Natural killer cell (primary cell): Measurements from ENCODE around the gene TCL1B. TPM values are rescaled to one million over a fixed set of nuclear protein-coding genes. Genes with fewer than 3 reads are reported as not detected.
A peak's percentile ranks its signal among the peaks of the same experiment; 100 is the strongest.

Experiments used
- ATAC-seq, 3 donors: fragments of 150-1000 bp in 2 of 3; fragments of 200-7000 bp in 1 of 3; cut with Tn5 transposase; 1 replicate in 1 of 3; 2 replicates in 2 of 3; pipeline ENCODE4 v1.10.0; 2021; ENCODE audit warnings: mild to moderate bottlenecking in 2 of 3, moderate library complexity in 2 of 3
- DNase-seq, 2 donors: peaks; one replicate each; pipeline versions ENCODE4 v3.0.0 to v3.0.0-alpha.2; 2013 to 2021; ENCODE audit warnings: mixed read lengths in 1 of 2
- H3K27ac ChIP-seq: one replicate; pipeline ENCODE4 v1.5.1; 2013; ENCODE audit warnings: mild to moderate bottlenecking, low read length
- H3K27me3 ChIP-seq: one replicate; pipeline ENCODE4 v1.6.1; 2013; ENCODE audit warnings: low read length; ENCODE audit not compliant: control insufficient read depth, insufficient read depth
- H3K36me3 ChIP-seq: one replicate; pipeline ENCODE4 v1.6.1; 2013; ENCODE audit warnings: low read length; ENCODE audit not compliant: control insufficient read depth, insufficient read depth
- H3K4me1 ChIP-seq: one replicate; pipeline ENCODE4 v1.6.1; 2013; ENCODE audit warnings: low read length; ENCODE audit not compliant: control insufficient read depth, insufficient read depth
- H3K4me3 ChIP-seq: one replicate; pipeline ENCODE4 v1.5.1; 2013; ENCODE audit warnings: low read length
- H3K9me3 ChIP-seq: one replicate; pipeline ENCODE4 v1.6.1; 2013; ENCODE audit warnings: low read length; ENCODE audit not compliant: control insufficient read depth, insufficient read depth
- H3K27ac Mint-ChIP-seq, 2 donors: one replicate each; pipeline ENCODE4 v1.8.0; 2022; ENCODE audit warnings: mild to moderate bottlenecking in 2 of 2, mixed read lengths in 2 of 2, moderate library complexity in 1 of 2
- H3K27me3 Mint-ChIP-seq, 2 donors: one replicate each; pipeline ENCODE4 v1.8.0; 2022; ENCODE audit warnings: low read depth in 2 of 2, mixed read lengths in 2 of 2
- H3K36me3 Mint-ChIP-seq: one replicate; pipeline ENCODE4 v1.8.0; 2022; ENCODE audit warnings: mixed read lengths
- H3K4me1 Mint-ChIP-seq, 2 donors: one replicate each; pipeline ENCODE4 v1.8.0; 2022; ENCODE audit warnings: mixed read lengths in 2 of 2
- H3K4me3 Mint-ChIP-seq: one replicate; pipeline ENCODE4 v1.8.0; 2022; ENCODE audit warnings: mild to moderate bottlenecking, moderate library complexity, mixed read lengths
- H3K9me3 Mint-ChIP-seq, 2 donors: one replicate each; pipeline ENCODE4 v1.8.0; 2022; ENCODE audit warnings: mixed read lengths in 2 of 2
- WGBS: methylation state at CpG from one replicate; pipeline ENCODE4 v1.1.7; 2013; ENCODE audit warnings: missing lambda C conversion rate; ENCODE audit not compliant: insufficient coverage; 5-methylcytosine and 5-hydroxymethylcytosine counted together
- intact Hi-C: fragments of 100-400 bp; cut with micrococcal nuclease; formaldehyde crosslinking; loops from one replicate; pipeline ENCODE4 v1.14.2; 2022
- total RNA-seq, 4 donors: library from RNA; stranded (reverse); fragments of 120-200 nt in 1 of 4; gene quantifications; one replicate each; pipeline versions ENCODE4 v1.2.3 to v1.2.4, GENCODE V29; 2013 to 2022
- TF ChIP-seq, protein P1 (sequence below): fragments of 200-600 bp; IDR thresholded peaks from one replicate; pipeline ENCODE4 v1.8.0; 2022; ENCODE audit warnings: antibody characterized with exemption

TCL1B gene
- total RNA-seq, 3 donors from 2014 or later (not counting 1 experiment from before 2014, with no cell fraction given): not detected

DNA sequence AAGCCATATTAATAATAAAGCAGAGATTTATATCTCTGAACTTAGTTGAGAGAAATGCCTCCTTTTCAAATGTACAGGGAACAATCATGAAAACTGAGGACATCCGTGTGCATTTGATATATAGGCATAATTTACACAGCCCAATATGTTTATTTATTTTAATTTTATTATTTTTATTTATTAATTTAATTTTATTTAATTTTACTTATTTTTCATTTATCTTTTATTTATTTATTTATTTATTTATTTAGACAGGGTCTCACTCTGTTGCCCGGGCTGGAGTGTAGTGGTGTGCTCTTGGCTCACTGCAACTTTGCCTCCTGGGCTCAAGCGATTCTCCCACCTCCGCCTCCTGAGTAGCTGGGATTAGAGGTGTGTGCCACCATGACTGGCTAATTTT is 19.3 kb downstream of the TCL1B start:
- TF ChIP-seq, protein P1, sequence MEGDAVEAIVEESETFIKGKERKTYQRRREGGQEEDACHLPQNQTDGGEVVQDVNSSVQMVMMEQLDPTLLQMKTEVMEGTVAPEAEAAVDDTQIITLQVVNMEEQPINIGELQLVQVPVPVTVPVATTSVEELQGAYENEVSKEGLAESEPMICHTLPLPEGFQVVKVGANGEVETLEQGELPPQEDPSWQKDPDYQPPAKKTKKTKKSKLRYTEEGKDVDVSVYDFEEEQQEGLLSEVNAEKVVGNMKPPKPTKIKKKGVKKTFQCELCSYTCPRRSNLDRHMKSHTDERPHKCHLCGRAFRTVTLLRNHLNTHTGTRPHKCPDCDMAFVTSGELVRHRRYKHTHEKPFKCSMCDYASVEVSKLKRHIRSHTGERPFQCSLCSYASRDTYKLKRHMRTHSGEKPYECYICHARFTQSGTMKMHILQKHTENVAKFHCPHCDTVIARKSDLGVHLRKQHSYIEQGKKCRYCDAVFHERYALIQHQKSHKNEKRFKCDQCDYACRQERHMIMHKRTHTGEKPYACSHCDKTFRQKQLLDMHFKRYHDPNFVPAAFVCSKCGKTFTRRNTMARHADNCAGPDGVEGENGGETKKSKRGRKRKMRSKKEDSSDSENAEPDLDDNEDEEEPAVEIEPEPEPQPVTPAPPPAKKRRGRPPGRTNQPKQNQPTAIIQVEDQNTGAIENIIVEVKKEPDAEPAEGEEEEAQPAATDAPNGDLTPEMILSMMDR: no peak
- Histone ChIP-seq H3K9me3 (no peaks in the 10 kb centered on the region), H3K27me3 (peaks cover 2% of the 10 kb centered on the region), H3K36me3 (no peaks in the 10 kb centered on the region), H3K4me1 (no peaks in the 10 kb centered on the region), H3K4me3 (no peak overlapping the region), H3K27ac (no peak overlapping the region)
- DNase-seq (no peak), ATAC-seq (no peak)
- peaks cover 26 to 41% of the 10 kb centered on the region in 2 donors for H3K27me3 Mint-ChIP-seq
- H3K9me3 Mint-ChIP-seq: no peaks in the 10 kb centered on the region
- no peak overlapping the region for H3K4me3 Mint-ChIP-seq
- 88% methylated on average over 3 of the region's 4 CpGs for WGBS
- intact Hi-C loops: no loop called here
- no peaks in the 10 kb centered on the region for H3K4me1 Mint-ChIP-seq
- no peak overlapping the region for H3K27ac Mint-ChIP-seq
- no peaks in the 10 kb centered on the region for H3K36me3 Mint-ChIP-seq

DNA sequence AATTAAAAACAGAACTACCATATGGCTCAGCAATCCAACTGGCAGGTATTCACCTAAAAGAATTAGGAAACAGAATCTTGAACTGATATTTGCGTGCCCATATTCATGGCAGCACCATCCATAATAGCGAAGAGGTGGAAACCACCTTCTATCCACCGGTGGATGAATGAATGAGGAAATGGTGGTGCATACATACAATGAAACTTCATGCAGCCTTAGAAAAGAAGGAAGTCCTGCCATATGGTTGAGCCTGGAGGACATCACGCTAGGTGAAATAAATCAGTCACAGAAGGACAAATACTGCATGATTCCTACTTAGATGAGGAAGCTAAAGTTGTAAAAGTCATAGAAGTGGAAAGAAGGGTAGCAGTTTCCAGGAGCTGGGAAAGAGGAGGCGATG is 21.1 kb downstream of the TCL1B start:
- Histone ChIP-seq H3K9me3 (no peaks in the 10 kb centered on the region), H3K27ac (no peak overlapping the region), H3K4me1 (no peaks in the 10 kb centered on the region), H3K4me3 (no peak overlapping the region), H3K27me3 (no peaks in the 10 kb centered on the region), H3K36me3 (no peaks in the 10 kb centered on the region)
- H3K4me3 Mint-ChIP-seq: no peak overlapping the region
- H3K27ac Mint-ChIP-seq: no peak overlapping the region
- H3K27me3 Mint-ChIP-seq: peaks cover 21 to 36% of the 10 kb centered on the region in 2 donors
- no peaks in the 10 kb centered on the region for H3K36me3 Mint-ChIP-seq
- H3K9me3 Mint-ChIP-seq: no peaks in the 10 kb centered on the region
- intact Hi-C loops: no loop called here
- no peak for ATAC-seq
- no peak for DNase-seq
- TF ChIP-seq, protein P1: no peak
- 55% methylated on average over 3 of the region's 5 CpGs for WGBS
- H3K4me1 Mint-ChIP-seq: no peaks in the 10 kb centered on the region

DNA sequence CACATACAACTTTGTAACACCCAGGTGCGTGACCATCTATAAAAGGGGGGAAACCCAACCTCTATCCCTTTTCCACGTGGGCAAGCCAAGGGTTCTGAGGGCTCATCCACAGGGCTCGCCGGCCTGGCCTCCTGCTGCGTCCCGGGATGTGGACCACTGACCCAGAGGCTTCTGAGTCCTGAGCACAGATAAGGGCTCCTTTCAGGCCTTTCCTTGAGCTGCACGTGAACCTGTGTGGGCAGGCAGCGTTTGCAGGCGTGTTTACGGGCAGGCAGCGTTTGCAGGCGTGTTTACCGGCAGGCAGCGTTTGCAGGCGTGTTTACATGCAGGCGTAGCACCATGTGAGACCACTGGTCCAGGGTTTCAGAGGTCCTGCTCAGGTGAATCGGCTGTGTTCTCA is 23.9 kb downstream of the TCL1B start:
- no peaks in the 10 kb centered on the region for H3K4me1 ChIP-seq
- no peaks in the 10 kb centered on the region for H3K9me3 Mint-ChIP-seq
- no peak overlapping the region for H3K4me3 ChIP-seq
- 90% methylated on average over 17 of the region's 17 CpGs for WGBS
- ATAC-seq (no peak), DNase-seq (no peak)
- H3K27ac Mint-ChIP-seq: no peak overlapping the region
- no peak overlapping the region for H3K4me3 Mint-ChIP-seq
- H3K27ac ChIP-seq: no peak overlapping the region
- H3K27me3 ChIP-seq: peaks cover 2% of the 10 kb centered on the region
- no peaks in the 10 kb centered on the region for H3K36me3 Mint-ChIP-seq
- peaks cover 19 to 37% of the 10 kb centered on the region in 2 donors for H3K27me3 Mint-ChIP-seq
- H3K4me1 Mint-ChIP-seq: no peaks in the 10 kb centered on the region
- intact Hi-C loops: no loop called here
- no peaks in the 10 kb centered on the region for H3K9me3 ChIP-seq
- TF ChIP-seq, protein P1: no peak
- no peaks in the 10 kb centered on the region for H3K36me3 ChIP-seq

DNA sequence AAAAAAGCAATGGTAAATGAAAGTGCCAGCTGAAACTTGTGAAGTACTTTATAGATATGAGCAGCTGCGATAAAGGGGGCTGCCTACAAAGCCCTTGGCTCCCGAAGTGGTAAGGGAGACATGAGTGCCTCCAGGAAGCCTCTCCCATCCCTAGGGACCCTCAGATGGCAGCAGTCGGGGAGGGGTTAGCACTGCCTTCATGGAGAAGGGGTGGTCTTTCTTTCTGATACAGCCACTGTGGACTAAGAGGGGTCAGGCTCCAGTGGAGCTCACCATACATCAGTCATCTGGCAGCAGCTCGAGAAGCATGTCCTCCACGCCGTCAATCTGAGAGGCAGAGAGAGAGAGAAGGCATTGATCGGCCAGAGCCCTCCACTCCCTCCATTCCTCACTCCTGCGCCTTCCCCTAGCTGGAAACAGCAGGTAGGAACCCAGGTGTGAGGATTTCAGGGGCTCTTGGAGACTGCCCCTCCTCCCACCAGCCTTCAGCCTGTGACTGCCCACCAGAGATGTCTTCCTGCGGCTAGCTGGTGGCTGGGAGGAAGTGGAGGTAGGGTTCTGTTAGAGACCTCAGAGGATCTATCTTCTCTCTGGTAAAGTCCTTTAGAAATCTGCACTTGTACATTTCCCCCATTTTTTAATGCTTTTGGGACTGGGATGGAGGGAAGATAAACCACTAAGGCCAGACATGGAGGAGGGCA is 25.4 kb downstream of the TCL1B start:
- TF ChIP-seq, protein P1: no peak
- no peak overlapping the region for H3K4me3 Mint-ChIP-seq
- Histone ChIP-seq H3K4me3 (peak overlapping the region; percentile 27), H3K27me3 (peaks cover 2% of the 10 kb centered on the region), H3K36me3 (no peaks in the 10 kb centered on the region), H3K9me3 (no peaks in the 10 kb centered on the region), H3K27ac (peak overlapping the region; percentile 35), H3K4me1 (no peaks in the 10 kb centered on the region)
- H3K9me3 Mint-ChIP-seq: no peaks in the 10 kb centered on the region
- DNase-seq (no peak), ATAC-seq (no peak)
- WGBS: 71% methylated on average over 6 of the region's 9 CpGs
- H3K27me3 Mint-ChIP-seq: peaks cover 13 to 39% of the 10 kb centered on the region in 2 donors
- no peaks in the 10 kb centered on the region for H3K36me3 Mint-ChIP-seq
- no peak overlapping the region for H3K27ac Mint-ChIP-seq
- intact Hi-C loops: no loop called here
- no peaks in the 10 kb centered on the region for H3K4me1 Mint-ChIP-seq
